Activated CD4-positive, alpha-beta T cell treated with anti-CD3 and anti-CD28 coated beads, Interleukin-2, amount 10 ng/mL, durations not matched to agents 24 days and 14 days (primary cell): ENCODE measurements around the gene DENND11. TPM values are rescaled to one million over a fixed set of nuclear protein-coding genes. Genes with fewer than 3 reads are reported as not detected.

ENCODE experiments used
- DNase-seq: peaks from one replicate; pipeline ENCODE4 v3.0.0; 2022
- H3K27ac Mint-ChIP-seq: one replicate; pipeline ENCODE4 v1.8.0; 2022; ENCODE audit warnings: mild to moderate bottlenecking, mixed read lengths
- H3K27me3 Mint-ChIP-seq: one replicate; pipeline ENCODE4 v1.8.0; 2022; ENCODE audit warnings: mixed read lengths
- H3K36me3 Mint-ChIP-seq: one replicate; pipeline ENCODE4 v1.8.0; 2022; ENCODE audit warnings: low read depth, mild to moderate bottlenecking, mixed read lengths
- H3K4me1 Mint-ChIP-seq: one replicate; pipeline ENCODE4 v1.8.0; 2021; ENCODE audit warnings: mixed read lengths
- H3K4me3 Mint-ChIP-seq: one replicate; pipeline ENCODE4 v1.8.0; 2022; ENCODE audit warnings: mild to moderate bottlenecking, moderate library complexity, mixed read lengths
- H3K9me3 Mint-ChIP-seq: one replicate; pipeline ENCODE4 v1.8.0; 2021; ENCODE audit warnings: mixed read lengths
- intact Hi-C: fragments of 100-400 bp; cut with micrococcal nuclease; formaldehyde crosslinking; loops from one replicate; pipeline ENCODE4 v1.15.1; 2023
- total RNA-seq: library from RNA; stranded (reverse); gene quantifications from 2 replicates; pipeline ENCODE4 v1.2.3, GENCODE V29; 2022

Gene DENND11
- total RNA-seq, 1 donor from 2014 or later: 33.3 TPM

DNA sequence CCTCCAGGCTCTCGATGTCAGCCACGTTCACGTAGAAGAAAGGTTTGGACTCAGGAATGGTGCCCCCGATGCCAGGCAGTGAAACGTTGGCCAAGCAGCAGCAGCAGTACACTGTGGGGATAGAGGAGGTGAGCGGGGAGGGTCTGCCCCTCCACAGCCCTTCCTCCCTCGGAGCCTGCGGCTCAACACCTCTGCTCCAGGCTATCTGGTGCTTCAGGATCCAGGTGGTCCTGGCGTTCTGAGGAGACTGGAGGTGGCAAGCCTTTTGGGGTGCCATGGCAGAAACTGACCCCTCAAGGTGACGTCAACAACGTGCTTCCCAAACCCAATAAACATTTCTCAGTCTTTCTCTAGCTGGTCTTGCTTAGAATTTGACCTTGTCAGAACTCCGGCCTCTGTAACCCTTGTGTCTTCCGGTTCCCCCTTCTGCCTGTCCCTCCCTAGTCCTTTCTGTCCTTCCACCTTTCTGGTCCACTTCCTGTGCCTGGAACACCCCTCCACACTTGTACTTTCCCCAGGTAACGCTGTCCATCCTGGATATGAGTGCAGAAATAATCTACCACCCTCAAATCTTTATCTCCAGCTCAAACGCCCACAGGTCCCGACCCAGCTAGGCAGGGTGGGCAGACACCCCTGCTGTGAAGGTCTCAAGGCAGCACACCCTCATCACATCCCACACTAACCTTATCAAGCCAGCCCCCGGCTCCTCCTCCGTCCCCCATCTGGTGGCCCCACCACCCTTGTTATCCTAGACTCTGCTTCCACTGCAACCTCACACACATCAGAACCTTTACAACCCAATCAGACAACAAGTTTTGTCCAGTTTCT lies 36.5 kb downstream of the DENND11 start:
- Mint-ChIP-seq H3K9me3 (no peaks in the 10 kb centered on the region), H3K4me1 (peaks cover 19% of the 10 kb centered on the region), H3K27ac (peak overlapping the region; percentile 45), H3K36me3 (peaks cover 48% of the 10 kb centered on the region), H3K4me3 (no peak overlapping the region), H3K27me3 (no peaks in the 10 kb centered on the region)
- intact Hi-C loops: no loop called here
- no peak for DNase-seq

DNA sequence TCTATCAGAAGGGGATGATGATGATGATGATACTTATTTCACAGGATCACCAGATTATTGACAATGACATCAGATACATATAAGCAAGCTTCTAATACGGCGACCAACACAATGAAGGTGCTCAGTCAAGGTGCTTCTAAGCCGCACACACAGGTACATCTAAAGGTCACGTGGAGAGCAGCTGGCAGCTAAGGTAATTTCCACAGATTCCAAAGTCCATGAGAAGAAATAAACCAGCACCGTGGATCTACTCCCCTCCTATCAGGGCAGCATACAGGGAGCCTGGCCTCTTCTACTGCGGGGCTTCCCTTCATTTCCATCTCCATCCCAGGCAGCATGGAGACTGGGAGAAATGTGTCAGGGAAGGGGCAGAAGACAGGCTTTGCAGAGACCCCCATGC lies 37.5 kb downstream of the DENND11 start:
- Mint-ChIP-seq H3K36me3 (peaks cover 55% of the 10 kb centered on the region), H3K4me3 (no peak overlapping the region)
- DNase-seq: no peak

DNA sequence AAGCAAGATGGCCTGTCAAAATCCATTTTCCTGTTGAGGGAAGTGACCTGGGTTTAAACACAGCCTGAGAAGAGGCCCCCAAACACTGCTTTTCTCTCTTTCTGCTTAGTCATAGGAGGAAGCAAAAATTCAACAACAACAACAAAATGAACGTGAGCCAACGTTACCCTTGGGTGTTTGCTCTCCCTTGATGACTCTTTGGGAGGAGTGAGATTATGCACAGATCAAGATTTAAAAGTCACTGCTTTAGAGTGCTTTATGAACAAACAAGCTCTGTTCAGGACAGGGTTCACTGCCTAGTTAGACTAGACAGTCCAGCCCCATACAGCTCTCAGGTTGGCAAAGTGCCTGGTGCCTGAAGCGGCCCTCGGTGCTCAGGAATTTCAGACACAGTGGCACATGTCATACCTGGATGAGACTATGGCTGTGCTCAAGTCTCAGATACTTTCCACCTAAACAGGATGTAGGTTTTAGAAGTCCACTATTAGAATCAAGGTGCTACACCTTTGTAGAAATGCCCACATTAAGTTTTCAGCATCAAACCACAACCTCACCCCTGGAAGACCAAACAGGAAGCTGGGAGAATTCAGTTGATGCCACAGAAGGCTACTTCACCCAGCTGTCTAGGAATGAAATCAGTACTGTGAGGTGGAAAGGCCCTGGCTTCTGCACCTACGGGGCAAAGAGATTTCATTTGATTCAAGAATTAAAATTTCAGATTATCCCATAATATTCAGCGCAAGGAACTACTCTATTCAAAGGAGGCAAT lies 38.7 kb downstream of the DENND11 start:
- Mint-ChIP-seq H3K9me3 (no peaks in the 10 kb centered on the region), H3K4me1 (peaks cover 17% of the 10 kb centered on the region), H3K4me3 (no peak overlapping the region), H3K27ac (peak overlapping the region; percentile 58), H3K36me3 (peaks cover 51% of the 10 kb centered on the region), H3K27me3 (no peaks in the 10 kb centered on the region)
- intact Hi-C loops: no loop called here
- DNase-seq: no peak

More for the DNA sequence above, 37.5 kb downstream of the DENND11 start:
- Mint-ChIP-seq H3K4me1 (peaks cover 20% of the 10 kb centered on the region), H3K9me3 (no peaks in the 10 kb centered on the region), H3K27me3 (no peaks in the 10 kb centered on the region), H3K27ac (no peak overlapping the region)
- intact Hi-C loops: no loop called here

DNA sequence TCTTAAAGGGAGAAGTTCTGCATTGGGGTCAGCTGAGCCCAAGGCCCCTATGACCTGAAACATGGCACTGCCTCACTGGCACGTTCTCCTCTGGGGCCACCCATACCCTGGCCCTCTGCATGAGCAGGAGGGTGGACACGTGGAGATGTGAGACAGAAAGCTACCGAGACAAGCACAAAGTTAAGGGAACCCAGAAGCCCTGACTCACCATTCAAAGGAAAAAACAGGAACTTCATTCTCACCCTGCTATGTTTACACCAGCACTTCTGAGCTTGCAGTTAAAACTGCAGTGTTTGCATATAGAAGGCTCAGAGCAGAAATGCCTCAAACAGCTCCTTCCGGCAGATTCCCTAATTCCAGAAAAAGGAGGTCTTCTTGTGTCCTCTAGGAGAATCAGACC lies 41.7 kb downstream of the DENND11 start:
- peak overlapping the region; percentile 29 for H3K27ac Mint-ChIP-seq
- peak; percentile 51 for DNase-seq
- H3K27me3 Mint-ChIP-seq: no peaks in the 10 kb centered on the region
- no peak overlapping the region for H3K4me3 Mint-ChIP-seq
- H3K4me1 Mint-ChIP-seq: peaks cover 13% of the 10 kb centered on the region
- no peaks in the 10 kb centered on the region for H3K9me3 Mint-ChIP-seq
- intact Hi-C loops: no loop called here
- H3K36me3 Mint-ChIP-seq: peaks cover 53% of the 10 kb centered on the region

DNA sequence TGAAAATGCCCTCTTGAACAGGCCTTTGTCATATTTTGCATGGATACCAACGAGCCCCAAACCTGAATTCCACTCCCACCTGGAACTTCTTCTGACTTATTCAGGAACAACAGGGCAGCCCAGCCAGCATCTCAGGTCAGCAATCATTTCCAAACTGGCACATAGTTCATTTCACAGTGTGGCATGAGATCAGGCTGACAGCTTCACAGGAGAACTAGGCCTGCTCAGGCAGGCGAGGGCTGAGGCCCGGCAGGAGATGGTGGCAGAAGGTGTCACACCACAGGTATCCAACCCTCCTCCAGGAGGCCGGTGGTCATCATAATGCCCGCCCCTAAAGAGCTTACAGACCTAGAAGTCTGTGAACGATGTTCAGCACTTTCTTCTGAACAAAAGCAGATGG lies 42.5 kb downstream of the DENND11 start:
- no peak overlapping the region for H3K4me3 Mint-ChIP-seq
- intact Hi-C loops: no loop called here
- H3K27ac Mint-ChIP-seq: peak overlapping the region; percentile 10
- DNase-seq: peak; percentile 47
- no peaks in the 10 kb centered on the region for H3K9me3 Mint-ChIP-seq
- peaks cover 59% of the 10 kb centered on the region for H3K36me3 Mint-ChIP-seq
- peaks cover 15% of the 10 kb centered on the region for H3K4me1 Mint-ChIP-seq
- no peaks in the 10 kb centered on the region for H3K27me3 Mint-ChIP-seq

DNA sequence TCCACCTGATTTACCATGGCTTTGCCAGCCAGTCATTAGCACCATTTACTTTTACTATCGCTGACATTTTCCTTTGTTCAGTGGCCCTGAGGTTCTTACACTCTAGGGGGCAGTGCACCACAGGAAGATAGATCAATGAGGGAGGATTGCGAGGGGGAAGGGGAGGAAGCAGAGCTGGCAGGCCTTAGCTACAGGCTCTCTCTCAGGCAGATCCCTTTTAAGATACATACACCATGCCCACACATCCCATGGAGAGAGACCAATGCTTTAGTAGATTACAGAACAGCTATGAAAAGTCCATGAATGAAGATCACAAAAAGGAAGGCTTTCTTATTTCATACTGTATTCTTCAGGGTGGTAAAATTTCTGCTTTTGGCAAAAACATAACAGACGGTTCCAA lies 47.4 kb downstream of the DENND11 start:
- no peak overlapping the region for H3K4me3 Mint-ChIP-seq
- peak; percentile 90 for DNase-seq
- H3K9me3 Mint-ChIP-seq: no peaks in the 10 kb centered on the region
- H3K36me3 Mint-ChIP-seq: peaks cover 48% of the 10 kb centered on the region
- H3K27me3 Mint-ChIP-seq: no peaks in the 10 kb centered on the region
- intact Hi-C loops: loop anchor here (1.0 to 5.0 kb wide), 4 partner anchors 84 to 582 kb away; partner anchors contain the start of genes SSBP1 and TMEM178B
- peaks cover 4% of the 10 kb centered on the region for H3K4me1 Mint-ChIP-seq
- H3K27ac Mint-ChIP-seq: peak overlapping the region; percentile 73

DNA sequence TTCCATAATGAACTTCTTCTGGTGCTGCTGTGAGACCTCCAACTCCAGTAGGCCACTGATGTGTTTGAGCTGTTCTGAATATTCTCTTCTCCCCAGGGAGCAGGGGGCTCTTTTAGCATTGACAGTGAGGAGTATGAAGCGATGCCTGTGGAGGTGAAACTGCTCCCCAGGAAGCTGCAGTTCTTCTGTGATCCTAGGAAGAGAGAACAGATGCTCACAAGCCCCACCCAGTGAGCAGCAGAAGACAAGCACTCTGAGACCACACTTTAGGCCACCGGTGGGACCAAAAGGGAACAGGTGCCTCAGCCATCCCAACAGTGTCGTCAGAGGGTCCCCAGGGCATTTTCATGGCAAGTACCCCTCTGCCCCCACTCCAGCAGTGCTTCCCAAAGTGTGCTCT lies 49.3 kb downstream of the DENND11 start:
- DNase-seq: no peak
- H3K9me3 Mint-ChIP-seq: no peaks in the 10 kb centered on the region
- H3K4me1 Mint-ChIP-seq: peaks cover 4% of the 10 kb centered on the region
- intact Hi-C loops: loop anchor here (5.0 kb wide), 2 partner anchors 120 to 580 kb away; partner anchors contain the start of gene TMEM178B
- H3K27me3 Mint-ChIP-seq: no peaks in the 10 kb centered on the region
- H3K36me3 Mint-ChIP-seq: peaks cover 57% of the 10 kb centered on the region
- no peak overlapping the region for H3K27ac Mint-ChIP-seq
- no peak overlapping the region for H3K4me3 Mint-ChIP-seq

Other genes with a start within 250 kb of the DENND11 start
- 146 and 151 TPM in 2 replicates for gene AGK, start 150.8 kb downstream of the DENND11 start, total RNA-seq
- not detected in 2 replicates for gene WEE2, start 6.2 kb upstream of the DENND11 start, total RNA-seq
- gene SSBP1, start 36.2 kb upstream of the DENND11 start, total RNA-seq: 264 and 266 TPM in 2 replicates
- gene TAS2R3, start 61.9 kb upstream of the DENND11 start, total RNA-seq: 1.2 and 2.2 TPM in 2 replicates
- gene TAS2R4, start 74.5 kb upstream of the DENND11 start, total RNA-seq: 1.0 TPM in 2 replicates
- 0.89 and 1.0 TPM in 2 replicates for gene TAS2R5, start 88.1 kb upstream of the DENND11 start, total RNA-seq
- not detected in 2 replicates for gene PRSS37, start 139.3 kb upstream of the DENND11 start, total RNA-seq
- gene OR9A4, start 214.2 kb upstream of the DENND11 start, total RNA-seq: not detected in 2 replicates
- not detected in 2 replicates for gene CLEC5A, start 244.8 kb upstream of the DENND11 start, total RNA-seq